HG02938 (cell line): ENCODE measurements around the gene ELFN1.
"Not testable (repeated sequence)": the region's sequence is repeated elsewhere in the genome, so short reads cannot be mapped to it uniquely, and the experiment has no call there.

ENCODE experiments used
- ATAC-seq: cut with Tn5 transposase; IDR thresholded peaks from one replicate; pipeline ENCODE4 v1.9.1; 2021; ENCODE audit warnings: mild to moderate bottlenecking, moderate library complexity; ENCODE audit not compliant: unreplicated experiment

Gene ELFN1

DNA sequence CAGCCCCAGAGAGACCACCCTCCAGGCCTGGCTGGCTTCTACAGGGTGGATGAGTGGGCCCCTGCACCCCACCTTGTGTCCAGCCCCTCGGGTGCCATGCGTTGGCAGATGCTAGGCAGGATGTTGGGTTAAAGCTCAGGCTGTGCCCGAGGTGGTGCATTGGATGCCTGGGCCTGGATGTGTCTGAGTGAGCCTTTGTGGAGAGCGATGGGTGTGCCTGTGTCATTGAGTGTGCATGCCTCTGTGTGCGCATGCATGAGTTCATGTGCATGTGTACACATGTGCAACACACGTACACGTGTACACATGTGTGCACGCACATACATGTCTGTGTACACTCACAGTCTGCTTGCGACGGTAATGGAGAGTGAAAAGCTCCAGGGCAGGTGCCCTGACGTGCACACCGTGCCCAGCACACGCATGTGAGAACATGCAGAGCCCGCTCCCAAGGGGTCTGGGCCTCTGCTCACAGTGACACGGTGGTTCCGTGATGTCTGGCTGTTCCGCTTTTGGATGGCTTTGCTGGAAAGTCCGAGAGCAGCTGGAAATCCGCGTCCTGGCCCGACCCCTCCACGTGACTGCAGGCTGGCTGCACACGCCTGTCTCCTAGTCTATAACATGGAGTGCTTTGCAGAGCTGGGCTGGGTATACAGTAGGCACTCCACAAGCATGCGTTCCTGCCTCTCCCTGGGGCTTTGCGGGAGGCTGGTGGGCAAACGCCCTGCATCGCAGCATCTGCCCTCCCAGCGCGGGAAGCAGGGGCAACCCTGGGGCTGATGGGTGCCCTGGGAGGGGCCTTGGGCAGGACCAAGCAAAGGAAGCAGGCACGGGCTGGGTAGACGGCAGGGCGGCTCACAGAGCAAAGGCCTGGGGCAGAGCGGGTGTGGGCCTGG lies 36.9 kb downstream of the ELFN1 start:
- no peak for ATAC-seq

- ATAC-seq = no peak
Observed at GRCh38 chr7:1707756-1708595, 37.9 kb downstream of the ELFN1 start.

DNA sequence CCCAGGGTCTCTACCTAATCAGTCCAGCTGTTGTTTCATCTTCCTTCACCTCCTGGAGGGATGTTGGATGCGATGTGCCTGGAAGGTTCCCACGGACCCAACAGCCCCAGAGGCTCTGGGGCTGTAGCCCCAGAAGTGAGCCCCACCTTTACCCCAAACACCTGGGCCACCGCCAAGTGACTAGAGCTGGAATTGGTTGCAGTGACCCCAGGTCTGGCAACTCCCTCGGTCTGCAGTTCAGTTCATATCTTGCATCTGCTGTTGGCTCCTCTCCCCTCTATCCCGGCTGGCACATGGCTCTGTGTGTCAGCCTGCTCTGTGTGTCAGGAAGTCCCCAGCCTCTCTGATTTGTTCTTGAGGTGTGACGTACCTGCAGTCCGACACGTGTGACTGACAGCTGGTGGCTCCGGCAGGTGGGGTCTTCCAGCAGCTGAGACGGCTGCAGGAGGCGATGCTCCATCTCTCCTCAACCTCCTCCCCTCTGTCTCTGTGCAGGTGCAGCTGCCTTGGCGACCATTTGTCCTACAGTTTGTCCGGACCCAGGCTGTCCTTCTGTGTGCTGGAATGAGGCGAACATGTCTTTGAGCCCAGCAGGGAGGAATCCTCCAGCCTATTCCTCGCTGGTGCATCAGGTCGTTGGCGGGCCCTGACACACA lies 38.6 kb downstream of the ELFN1 start:
- no peak for ATAC-seq

GRCh38 chr7:1709281-1709680 lies 39.2 kb downstream of the ELFN1 start:
- no peak for ATAC-seq

GRCh38 chr7:1709900-1710299 lies 39.8 kb downstream of the ELFN1 start:
- no peak for ATAC-seq

- ATAC-seq = no peak
Observed at GRCh38 chr7:1710936-1711335, 40.9 kb downstream of the ELFN1 start.

DNA sequence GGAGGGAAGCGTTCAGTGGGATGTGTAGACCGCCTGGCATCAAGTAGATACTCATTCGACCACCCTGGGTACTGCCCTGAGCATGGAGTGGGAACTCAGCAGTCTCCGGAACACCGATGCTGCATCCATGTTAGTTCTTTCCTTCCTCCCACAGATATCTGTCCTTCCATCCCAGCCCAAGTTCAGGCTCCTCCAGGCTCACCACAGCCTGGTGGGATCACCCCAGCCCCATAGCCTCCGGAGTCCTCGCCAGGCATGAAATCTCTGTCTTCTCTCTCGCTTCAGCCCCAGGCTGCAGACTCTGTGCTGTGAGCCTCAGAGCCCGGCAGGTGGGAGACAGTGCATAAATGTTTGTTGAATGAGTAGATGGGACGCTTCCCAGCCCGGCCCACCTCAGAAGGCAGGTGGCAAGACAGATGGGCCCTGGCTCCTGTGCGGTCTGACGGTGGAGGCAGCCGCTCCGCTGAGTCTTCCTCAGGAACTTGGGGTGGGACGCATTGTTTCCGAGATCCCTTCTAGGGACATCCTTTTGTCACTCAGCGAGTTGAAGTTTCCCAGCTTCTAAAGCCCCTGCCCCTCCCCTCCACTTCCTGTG lies 42.9 kb downstream of the ELFN1 start:
- no peak for ATAC-seq

GRCh38 chr7:1713502-1714484 lies 43.7 kb downstream of the ELFN1 start:
- no peak for ATAC-seq

- ATAC-seq = no peak
Observed at GRCh38 chr7:1714583-1715330, 44.7 kb downstream of the ELFN1 start.

DNA sequence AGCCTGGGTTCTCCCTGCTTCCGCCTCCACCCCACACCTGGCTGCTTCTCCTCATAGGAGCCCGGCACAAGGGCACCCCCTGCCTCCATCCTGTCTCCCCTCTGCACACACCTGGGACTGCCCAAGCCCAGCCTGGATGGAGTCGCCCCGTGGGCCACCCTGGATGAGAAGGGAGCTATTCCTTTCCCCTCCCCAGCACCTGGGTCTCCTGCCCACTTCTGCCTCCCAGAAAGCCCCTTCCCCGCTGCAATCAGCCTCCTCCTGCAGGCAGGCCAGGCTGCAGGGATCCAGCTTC lies 45.2 kb downstream of the ELFN1 start:
- ATAC-seq = no peak

- no peak for ATAC-seq
Observed at GRCh38 chr7:1715671-1716074, 45.6 kb downstream of the ELFN1 start.

- ATAC-seq = no peak
Observed at GRCh38 chr7:1716263-1717094, 46.4 kb downstream of the ELFN1 start.

GRCh38 chr7:1717095-1717483 lies 47.0 kb downstream of the ELFN1 start:
- no peak for ATAC-seq

DNA sequence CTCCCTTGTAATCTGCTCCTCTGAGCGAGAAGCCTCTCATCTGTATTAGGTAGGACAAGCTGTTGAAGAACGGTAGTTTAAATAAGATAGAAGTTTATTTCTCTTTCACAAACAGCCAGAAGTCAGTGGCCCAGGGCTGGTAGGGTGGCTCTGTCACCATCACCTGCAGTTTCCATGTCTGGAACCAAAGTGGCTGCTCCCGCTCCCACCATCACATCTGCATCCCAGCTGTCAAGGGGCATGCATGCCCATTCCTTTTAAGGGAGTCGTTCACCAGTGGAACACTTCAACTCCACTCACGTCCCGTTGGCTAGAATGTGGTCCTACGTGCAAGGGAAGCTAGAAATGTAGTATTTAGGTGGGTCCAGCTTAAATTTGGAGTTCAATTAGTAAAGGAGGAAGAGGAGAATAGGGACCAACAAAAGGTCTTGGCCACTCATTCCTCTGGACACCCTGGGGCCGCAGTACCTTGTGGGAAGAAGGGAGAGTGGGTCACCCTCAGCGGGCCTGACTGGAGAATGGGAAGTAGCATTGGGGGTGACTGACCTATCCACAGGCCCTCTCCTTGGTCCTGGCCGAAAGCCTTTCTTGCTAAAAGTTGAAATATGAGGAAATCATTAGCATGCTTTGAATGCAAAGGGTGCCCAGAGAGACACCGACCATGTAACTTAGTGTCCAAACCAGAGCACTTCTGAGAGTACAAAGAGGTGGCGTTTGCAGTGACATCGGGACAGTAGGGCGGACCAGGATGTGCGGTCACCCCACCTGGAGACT lies 48.0 kb downstream of the ELFN1 start:
- ATAC-seq = no peak

- ATAC-seq = not testable (repeated sequence)
Observed at GRCh38 chr7:1718850-1719249, 48.8 kb downstream of the ELFN1 start.

- not testable (repeated sequence) for ATAC-seq
Observed at GRCh38 chr7:1719256-1719655, 49.2 kb downstream of the ELFN1 start.

DNA sequence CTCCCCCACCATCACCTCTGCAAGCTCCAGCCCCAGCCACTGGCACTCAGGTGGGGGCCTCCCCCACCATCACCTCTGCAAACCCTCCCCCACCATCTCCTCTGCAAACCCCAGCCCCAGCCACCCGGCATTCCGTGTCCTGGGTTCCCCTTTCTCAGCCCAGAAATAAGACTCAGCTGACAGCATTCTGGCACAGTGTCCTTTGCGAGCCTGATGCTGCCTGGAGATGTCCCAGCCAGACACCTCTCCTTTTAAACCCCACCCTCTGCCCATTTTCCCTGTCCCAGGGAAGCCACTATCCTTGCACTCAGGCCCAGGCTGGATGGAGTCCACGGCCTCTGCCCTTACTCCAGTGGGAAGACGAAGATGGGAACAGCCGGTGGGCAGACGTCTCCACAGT lies 49.8 kb downstream of the ELFN1 start:
- ATAC-seq = no peak

- no peak for ATAC-seq
Observed at GRCh38 chr7:1720326-1720725, 50.2 kb downstream of the ELFN1 start.
